Diencephalon (tissue), 1 donor: ENCODE results near the gene LVRN. TPM values are rescaled to one million over a fixed set of nuclear protein-coding genes. Genes with fewer than 3 reads are reported as not detected.

Experiments used
- total RNA-seq: library from RNA; depleted of rRNA; stranded (reverse); fragments of >200 nt; gene quantifications from one replicate; pipeline ENCODE4 v1.2.3, GENCODE V29; 2014

The LVRN gene, protein sequence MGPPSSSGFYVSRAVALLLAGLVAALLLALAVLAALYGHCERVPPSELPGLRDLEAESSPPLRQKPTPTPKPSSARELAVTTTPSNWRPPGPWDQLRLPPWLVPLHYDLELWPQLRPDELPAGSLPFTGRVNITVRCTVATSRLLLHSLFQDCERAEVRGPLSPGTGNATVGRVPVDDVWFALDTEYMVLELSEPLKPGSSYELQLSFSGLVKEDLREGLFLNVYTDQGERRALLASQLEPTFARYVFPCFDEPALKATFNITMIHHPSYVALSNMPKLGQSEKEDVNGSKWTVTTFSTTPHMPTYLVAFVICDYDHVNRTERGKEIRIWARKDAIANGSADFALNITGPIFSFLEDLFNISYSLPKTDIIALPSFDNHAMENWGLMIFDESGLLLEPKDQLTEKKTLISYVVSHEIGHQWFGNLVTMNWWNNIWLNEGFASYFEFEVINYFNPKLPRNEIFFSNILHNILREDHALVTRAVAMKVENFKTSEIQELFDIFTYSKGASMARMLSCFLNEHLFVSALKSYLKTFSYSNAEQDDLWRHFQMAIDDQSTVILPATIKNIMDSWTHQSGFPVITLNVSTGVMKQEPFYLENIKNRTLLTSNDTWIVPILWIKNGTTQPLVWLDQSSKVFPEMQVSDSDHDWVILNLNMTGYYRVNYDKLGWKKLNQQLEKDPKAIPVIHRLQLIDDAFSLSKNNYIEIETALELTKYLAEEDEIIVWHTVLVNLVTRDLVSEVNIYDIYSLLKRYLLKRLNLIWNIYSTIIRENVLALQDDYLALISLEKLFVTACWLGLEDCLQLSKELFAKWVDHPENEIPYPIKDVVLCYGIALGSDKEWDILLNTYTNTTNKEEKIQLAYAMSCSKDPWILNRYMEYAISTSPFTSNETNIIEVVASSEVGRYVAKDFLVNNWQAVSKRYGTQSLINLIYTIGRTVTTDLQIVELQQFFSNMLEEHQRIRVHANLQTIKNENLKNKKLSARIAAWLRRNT
- 1.8 TPM for total RNA-seq

DNA sequence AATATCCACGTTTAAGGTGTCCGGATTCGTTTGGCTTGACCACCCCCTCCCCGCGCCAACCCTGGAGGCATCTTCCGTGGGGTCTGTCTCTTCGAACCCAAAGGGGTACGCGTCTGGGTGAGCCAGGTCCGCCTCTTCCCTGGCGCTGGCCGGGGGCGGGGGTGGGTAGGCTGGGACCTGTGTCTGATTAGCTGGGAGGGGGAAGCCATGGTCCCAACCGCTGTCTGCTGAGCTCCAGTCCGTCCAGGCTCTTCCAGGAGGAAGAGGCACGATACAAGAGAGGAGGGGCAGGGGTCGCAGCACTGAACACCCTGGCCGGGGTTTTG, at the start of gene LVRN:
Gene LVRN (plus strand): TSS at position 237 of the 326 bp plus-strand sequence. CDS start 143 bp downstream, outside the sequence.

DNA sequence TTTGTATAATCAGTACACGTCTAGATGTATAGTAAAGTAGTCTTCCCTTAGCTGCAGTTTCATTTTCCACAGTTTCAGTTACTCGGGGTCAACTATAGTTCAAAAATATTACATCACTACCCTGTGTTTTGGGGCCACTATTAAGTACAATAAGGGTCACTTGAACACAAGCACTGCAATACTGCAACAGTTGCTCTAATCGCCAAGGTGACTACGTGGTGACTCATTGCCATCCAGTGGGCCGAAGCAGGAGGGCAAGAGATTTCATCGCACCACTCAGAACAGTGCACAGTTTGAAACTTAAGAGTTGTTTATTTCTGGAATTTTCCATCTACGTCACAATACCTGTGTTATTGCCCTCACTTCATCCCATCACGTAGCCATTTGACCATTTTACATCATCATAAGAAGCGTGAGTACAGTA, 69.8 kb downstream of the LVRN start, which contains the start of gene ARL14EPL:
Gene ARL14EPL (plus strand): TSS at position 379 of the 424 bp plus-strand sequence. CDS start 18,994 bp downstream, outside the sequence.

Other genes starting within 250 kb of the LVRN start
- gene CDO1, start 145.8 kb upstream of the LVRN start, total RNA-seq = 125 TPM
- 72.7 TPM for gene ATG12, start 120.9 kb upstream of the LVRN start, total RNA-seq
- gene AP3S1, start 120.5 kb upstream of the LVRN start, total RNA-seq = 152 TPM
- not detected for gene ARL14EPL, start 70.0 kb downstream of the LVRN start, total RNA-seq
- gene COMMD10, start 122.5 kb downstream of the LVRN start, total RNA-seq = 31.6 TPM